ENCODE results near the gene BCAP31.

BCAP31 gene

GRCh38 chrX:153741446-153741845, 17.3 kb upstream of the BCAP31 start:
- TF ChIP-seq CTCF (IDR thresholded peaks at IDR 0.05; ENCODE audit: control insufficient read depth, extremely low read depth, insufficient read depth): no peak
- DNase-seq (ENCODE audit: low read depth): no peak

GRCh38 chrX:153740631-153741222, 16.5 kb upstream of the BCAP31 start:
- no peak for TF ChIP-seq CTCF (IDR thresholded peaks at IDR 0.05; ENCODE audit: control insufficient read depth, extremely low read depth, insufficient read depth)

More at GRCh38 chrX:153741446-153741845, 17.3 kb upstream of the BCAP31 start:
- no peak overlapping the region for H3K4me3 ChIP-seq (ENCODE audit: low read depth, low read length)

DNA sequence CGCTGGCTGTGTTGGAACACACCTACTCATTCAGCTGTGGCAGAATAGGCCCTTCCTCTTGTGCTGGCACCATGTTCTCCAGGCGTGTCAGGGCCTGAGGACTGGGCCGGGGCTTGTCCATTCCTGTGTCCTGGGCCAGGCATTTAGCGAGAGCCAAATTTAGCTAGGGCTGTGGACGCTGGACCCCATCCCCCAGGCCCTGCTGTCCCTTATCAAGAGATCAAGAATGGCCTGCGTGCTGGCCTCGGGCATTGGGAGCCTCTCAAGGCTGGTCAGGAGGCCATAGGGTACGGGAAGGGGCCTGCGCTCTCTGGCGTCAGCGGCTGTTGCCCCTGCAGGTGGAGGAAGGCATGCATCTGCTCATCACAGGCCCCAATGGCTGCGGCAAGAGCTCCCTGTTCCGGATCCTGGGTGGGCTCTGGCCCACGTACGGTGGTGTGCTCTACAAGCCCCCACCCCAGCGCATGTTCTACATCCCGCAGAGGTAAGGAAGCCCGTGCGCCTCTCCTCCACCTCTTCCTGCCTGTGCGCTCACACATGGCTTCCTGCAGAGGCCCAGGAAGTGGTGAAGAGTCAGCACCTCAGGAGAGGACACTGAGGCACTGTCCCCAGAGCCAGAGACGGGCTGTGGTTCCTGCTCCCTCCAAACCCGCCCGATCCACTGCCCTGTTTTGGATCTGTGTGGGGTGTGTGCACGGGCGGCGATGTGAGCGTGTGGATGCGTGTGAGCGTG, 15.7 kb upstream of the BCAP31 start:
- H3K4me3 ChIP-seq (ENCODE audit: low read depth, low read length): no peak overlapping the region
- no peak for TF ChIP-seq CTCF (IDR thresholded peaks at IDR 0.05; ENCODE audit: control insufficient read depth, extremely low read depth, insufficient read depth)
- DNase-seq (ENCODE audit: low read depth): no peak

More at GRCh38 chrX:153740631-153741222, 16.5 kb upstream of the BCAP31 start:
- no peak overlapping the region for H3K4me3 ChIP-seq (ENCODE audit: low read depth, low read length)
- DNase-seq (ENCODE audit: low read depth): no peak

DNA sequence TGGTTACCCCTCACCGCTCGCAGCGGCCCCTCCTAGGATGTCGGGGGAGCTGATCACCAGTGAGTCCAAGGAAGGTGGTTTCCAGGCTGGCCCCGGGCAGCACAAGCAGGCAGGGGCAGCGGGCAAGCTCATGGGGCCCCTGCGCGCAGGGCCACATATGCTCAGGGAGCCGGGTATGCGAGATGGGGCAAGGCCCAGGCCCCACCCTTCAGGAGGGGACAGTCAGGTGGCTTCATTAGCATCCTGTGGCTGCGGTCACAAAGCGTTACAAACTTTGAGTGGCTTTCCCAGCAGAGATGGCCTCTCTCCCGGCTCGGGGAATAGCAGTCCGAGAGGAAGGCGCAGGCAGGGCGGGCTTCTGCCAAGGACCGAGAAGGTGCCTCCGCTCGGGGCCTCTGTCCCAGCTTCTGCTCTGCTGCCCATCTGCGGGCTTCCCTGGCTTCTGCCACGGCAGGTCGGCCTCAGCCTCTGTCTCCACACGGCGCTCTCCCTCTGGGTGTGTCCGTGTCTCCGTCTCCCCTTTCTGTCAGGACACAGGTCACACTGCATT, 13.9 kb upstream of the BCAP31 start:
- no peak for DNase-seq (ENCODE audit: low read depth)
- H3K4me3 ChIP-seq (ENCODE audit: low read depth, low read length): no peak overlapping the region
- TF ChIP-seq CTCF (IDR thresholded peaks at IDR 0.05; ENCODE audit: control insufficient read depth, extremely low read depth, insufficient read depth): no peak

DNA sequence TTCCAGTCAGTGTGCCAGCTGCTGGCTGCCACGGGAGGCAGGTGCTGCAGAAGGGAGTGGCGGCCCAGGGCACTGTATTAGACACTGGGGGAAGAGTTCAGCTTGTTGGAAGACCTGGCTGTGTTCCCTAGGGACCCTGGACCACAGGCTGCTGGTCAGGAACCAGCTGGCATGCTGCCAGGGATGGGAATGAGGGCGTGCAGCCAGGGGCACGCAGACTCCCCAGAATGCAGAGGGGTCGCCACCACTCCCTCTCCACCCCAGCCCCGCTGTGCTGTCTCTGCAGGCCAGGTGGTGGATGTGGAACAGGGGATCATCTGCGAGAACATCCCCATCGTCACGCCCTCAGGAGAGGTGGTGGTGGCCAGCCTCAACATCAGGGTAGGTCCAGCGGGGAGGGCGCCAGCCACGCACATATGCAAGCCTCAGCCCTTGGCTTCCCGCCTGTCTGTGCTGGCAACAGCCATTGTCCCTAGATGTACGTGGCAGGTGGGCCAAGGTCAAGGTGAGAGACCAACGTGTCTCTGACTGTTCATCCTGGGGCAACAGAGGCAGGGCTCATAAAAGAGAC, 12.8 kb upstream of the BCAP31 start:
- H3K4me3 ChIP-seq (ENCODE audit: low read depth, low read length): no peak overlapping the region
- TF ChIP-seq CTCF (IDR thresholded peaks at IDR 0.05; ENCODE audit: control insufficient read depth, extremely low read depth, insufficient read depth): no peak
- no peak for DNase-seq (ENCODE audit: low read depth)

DNA sequence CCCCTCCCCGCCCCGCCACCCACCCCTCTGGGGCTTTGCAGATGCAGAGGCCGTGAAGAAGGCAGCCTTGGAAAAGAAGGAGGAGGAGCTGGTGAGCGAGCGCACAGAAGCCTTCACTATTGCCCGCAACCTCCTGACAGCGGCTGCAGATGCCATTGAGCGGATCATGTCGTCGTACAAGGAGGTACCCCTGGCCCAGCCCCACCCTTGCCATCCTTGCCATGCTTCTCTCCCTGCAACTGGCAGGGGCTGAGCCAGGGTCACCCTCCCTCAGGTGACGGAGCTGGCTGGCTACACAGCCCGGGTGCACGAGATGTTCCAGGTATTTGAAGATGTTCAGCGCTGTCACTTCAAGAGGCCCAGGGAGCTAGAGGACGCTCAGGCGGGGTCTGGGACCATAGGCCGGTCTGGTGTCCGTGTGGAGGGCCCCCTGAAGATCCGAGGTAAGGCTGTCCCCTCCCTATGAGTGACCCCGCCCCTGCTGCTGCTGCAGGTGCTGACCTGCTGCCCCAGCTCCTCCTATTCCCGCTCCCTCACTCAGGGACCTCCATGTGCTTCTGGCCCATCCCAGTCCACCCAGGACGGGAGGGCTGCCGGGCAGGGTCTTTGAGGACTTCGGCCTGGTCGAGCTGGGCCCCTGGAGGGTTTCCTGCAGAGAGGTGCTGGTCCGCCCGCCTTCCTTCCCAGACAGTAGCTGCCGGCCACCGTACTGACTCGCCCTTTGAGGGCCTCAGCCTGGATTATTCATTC, 12.1 kb upstream of the BCAP31 start:
- no peak for DNase-seq (ENCODE audit: low read depth)
- no peak overlapping the region for H3K4me3 ChIP-seq (ENCODE audit: low read depth, low read length)
- no peak for TF ChIP-seq CTCF (IDR thresholded peaks at IDR 0.05; ENCODE audit: control insufficient read depth, extremely low read depth, insufficient read depth)
